Activated CD8-positive, alpha-beta memory T cell treated with anti-CD3 and anti-CD28 coated beads for 48 hours (primary cell): ENCODE data around the gene NEGR1.

Experiments
- DNase-seq, 3 experiments: peaks; one replicate each; pipeline ENCODE4 v3.0.0-alpha.2; 2020; ENCODE audit warnings: low read depth in 2 of 3, low spot score in 2 of 3

Gene NEGR1

GRCh38 chr1:71869326-71869725, 413.0 kb downstream of the NEGR1 start:
- no peak for DNase-seq

DNA sequence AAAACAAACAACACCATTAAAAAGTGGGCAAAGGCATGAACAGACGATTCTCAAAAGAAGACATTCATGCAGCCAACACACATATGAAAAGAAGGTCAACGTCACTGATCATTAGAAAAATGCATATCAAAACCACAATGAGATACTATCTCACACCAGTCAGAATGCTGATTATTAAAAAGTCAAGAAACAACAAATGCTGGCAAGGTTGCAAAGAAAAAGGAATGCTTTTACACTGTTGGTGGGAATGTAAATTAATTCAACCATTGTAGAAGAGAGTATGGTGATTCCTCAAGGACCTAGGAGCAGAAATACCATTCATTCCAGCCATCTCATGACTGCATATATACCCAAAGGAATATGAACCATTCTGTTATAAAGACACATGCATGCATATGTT, 419.6 kb downstream of the NEGR1 start:
- DNase-seq: no peak

DNA sequence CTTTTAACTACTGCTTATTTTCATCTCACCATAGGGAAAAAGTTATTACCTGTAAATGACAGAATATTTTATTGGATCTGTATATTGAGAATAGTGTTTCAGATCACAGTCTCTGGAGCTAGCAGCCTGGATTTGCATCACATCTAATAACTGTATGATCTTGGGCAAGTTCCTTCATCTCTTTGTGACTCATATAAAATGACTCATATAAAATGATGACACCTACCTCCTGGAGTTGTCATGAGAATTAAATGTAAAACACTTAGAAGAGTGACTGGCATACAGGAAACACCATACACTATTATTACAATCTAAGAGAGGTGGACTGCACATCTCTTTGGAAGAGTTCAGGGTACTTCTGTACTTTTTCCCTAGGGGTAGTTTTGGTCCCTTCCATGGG, 421.3 kb downstream of the NEGR1 start:
- no peak for DNase-seq

DNA sequence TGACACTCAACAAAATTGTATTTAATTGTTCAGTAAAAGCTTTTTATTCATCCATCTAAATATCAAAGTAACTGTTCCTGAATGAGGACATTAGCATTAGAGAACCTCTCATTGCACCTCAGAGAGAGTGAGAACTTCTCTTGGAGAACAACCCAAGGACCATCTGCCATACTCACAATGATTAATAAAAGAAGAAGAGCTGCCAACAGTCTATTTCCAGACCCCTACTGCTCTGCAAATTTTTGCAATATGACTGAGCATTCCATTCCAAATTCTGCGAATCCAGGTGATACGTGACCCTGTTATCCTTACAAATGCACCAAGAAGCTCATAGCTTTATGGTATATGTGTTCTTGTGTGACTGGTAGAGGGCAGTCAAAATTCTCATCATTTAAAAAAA, 422.5 kb downstream of the NEGR1 start:
- DNase-seq: no peak

DNA sequence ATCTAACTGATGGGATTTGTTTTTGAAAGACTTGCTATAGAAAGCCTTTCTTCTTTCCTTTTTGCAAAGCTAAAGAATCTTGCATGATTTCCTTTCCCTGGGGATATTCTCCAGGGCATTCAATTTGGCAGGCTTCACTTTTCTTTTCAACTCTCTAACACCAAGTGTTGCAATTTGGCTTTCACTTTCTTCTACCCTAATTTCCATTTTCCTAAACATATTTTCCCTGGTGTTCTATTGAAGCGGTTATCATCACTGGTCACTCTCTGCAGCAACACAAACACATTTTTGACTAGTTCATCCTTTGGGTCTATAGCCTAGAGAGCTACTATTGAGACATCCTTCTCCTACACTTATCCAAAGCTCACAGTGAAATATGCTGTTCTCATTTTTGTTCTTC, 424.5 kb downstream of the NEGR1 start:
- DNase-seq: no peak

- no peak for DNase-seq
Measured at GRCh38 chr1:71853360-71853759, 429.0 kb downstream of the NEGR1 start.

GRCh38 chr1:71850936-71851335, 431.4 kb downstream of the NEGR1 start:
- no peak for DNase-seq

DNA sequence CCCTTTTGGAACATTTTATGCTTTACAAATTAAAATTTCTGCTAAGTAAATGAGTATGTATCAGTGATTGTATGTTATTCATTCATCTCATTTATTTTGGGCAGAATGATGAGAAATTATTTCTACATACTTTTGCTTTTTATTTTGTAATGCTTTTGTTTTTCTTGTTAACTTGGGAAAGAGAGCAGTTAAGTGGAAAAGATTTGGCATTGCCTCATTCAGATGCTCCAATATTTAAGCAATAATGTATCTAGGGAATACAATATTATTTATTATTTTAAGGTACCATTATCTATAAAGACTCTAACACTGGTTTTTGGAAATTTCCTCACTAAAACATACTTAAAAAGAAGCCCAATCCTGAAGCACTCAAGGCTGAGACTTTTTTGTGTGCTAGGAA, 431.8 kb downstream of the NEGR1 start:
- no peak for DNase-seq

- DNase-seq: no peak
Measured at GRCh38 chr1:71843012-71843411, 439.3 kb downstream of the NEGR1 start.

- DNase-seq: no peak
Measured at GRCh38 chr1:71839876-71840275, 442.5 kb downstream of the NEGR1 start.

- DNase-seq: no peak
Measured at GRCh38 chr1:71836904-71837303, 445.4 kb downstream of the NEGR1 start.

GRCh38 chr1:71835442-71835813, 446.9 kb downstream of the NEGR1 start:
- no peak for DNase-seq

DNA sequence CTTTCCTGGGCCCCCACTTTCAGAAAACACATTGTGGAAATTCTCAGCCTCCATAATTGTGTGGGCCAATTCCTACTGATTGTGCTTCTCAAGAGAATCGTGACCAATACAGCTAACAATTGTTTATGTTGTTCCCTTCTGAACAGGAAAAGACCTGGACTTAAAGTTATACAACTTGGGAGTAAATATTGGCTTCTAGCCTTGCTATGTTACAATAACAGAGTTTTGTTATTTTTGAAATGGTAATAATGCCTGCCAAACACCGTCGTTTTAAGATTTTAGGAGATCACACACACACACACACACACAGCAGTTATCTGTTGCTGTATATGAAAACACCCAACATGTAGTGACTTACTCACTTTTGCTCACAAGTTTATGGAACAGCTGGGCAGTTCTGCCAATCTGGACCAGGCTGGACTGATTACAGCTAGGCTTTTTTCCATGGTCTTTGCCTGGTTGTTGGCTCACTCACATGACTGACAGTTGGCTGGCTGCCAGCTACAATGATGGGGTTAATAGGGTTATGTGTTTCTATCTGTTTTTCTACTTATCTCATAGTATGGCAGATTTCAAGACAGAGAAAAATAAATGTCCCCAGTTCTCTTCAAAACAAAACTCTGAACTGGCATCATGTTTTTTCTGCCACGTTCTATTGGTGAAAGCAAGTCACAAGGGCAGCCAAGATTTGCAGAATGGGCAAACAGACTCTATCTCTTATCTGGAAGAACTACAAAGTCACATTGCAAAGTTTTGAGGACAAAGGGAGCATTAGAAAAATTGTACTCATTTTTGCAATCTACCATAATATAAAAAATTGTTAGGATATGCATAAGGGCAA, 447.5 kb downstream of the NEGR1 start:
- DNase-seq: no peak

- no peak for DNase-seq
Measured at GRCh38 chr1:71831646-71832045, 450.7 kb downstream of the NEGR1 start.

DNA sequence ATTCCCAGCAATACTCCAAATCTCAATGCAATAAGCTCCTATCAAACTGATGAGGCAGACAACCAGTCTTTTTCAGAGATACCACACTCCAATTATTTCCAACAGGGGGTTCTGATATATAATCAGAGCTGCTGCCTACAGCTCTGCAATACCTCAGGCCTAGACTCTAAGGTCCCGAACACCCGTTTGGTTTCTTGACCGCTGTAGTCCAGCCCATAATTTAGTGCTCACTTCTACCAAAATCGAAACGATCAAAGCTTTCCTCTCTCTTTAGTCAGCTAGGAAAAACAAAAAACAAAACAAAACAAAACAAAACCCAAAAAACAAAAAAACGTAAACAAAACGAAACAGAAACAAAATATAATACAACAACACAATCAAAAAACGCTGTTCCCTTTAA, 453.0 kb downstream of the NEGR1 start:
- DNase-seq: no peak

DNA sequence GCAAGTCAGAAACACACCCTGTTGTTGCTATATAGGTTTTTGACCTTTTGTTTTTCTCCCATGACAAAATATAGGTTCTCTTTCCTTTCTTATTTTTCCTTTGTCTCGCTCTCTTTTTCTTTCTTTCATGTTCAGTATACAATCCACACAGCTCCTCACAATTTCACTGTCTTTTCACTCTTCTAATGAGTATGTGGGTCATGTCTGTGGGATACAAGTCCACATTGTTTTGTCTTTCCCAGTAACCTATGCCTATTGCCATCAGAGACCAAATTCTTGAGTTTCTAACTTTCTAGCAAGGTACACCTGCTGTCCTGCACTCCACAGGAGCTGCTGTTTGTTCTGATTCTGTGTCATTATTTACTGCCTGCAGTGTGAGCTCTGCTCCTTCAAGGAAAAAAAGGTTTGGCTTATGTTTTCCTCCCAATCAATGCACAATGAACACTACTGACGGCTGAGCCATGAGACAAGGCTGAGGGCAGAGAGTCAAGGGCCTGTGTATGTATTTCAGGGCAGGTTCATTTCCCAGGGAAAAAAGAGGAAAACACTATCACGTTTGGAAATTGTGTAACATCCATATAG, 453.8 kb downstream of the NEGR1 start:
- DNase-seq: no peak

- no peak for DNase-seq
Measured at GRCh38 chr1:71823708-71824305, 458.5 kb downstream of the NEGR1 start.

DNA sequence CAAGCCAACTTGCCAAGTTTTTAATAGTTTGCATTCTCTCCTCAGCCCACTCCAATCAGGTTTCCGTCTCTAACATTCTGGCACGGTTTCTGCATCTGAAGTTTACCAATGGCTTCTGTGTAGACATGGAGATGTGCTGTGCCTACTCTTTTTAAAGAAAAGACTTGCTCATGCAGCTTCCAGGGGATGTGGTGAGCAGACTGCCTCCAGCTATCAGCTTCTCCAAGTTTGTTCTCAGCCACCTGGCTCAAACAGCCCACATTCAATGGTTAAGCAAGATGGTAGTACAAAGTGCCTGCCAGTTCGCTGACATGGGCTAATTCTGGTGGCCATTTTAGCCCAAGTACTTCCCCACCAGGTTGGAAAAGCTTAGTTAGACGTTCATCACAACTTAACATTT, 465.3 kb downstream of the NEGR1 start:
- DNase-seq: no peak

- DNase-seq: no peak
Measured at GRCh38 chr1:71809085-71809484, 473.3 kb downstream of the NEGR1 start.

DNA sequence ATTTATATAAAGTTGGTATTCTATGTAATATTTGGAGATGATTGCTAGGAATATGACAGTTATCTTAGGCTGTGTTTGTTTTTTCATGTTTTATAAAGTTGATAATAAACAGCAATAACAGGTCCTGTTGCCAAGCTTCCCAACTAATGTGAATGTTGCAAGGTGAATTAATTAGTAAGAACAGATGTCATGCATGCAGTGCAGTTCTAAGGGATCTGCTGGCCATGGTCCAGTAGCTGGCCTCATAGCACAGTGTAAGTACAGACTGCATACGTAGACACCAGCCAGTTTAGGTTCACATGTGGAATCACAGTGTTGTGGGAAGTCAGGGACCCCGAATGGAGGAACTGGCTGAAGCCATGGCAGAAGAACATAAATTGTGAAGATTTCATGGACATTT, 478.2 kb downstream of the NEGR1 start:
- DNase-seq: no peak

DNA sequence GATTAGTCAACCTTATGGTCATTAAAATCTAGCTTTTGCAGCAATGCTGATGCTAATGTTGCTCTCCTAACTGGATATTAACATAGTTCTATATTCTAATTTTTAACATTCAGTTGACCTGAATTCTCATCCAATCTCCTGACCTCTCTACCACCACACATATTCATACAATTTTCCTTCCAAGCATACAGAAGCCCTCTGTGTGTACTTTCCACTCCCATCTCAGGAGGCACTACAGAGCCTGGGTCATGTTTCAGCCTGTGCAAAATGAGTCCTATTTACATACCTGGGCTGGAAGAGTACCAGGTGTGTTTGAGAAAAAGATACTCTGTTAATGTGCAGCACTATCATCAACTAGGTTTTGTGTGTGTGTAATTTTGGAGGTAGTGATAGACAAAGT, 486.3 kb downstream of the NEGR1 start:
- no peak for DNase-seq

DNA sequence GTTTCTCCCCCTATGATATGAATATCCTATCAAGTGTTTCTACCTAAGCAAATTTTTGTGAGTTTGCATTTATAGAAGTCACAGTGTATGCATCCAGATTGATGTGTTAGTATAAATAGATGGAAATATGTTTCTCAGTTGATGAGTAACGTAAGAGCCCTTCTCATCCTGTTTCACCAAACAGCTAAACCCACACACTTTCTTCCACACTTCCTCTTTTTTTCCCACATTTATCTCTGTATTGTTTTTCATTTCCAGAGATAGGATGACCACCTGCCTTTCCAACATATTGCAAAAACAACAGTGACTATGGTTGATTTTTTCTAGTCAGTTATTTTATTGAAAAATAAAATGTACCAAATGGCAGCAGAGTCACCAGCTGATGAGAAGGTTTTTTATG, 490.1 kb downstream of the NEGR1 start:
- no peak for DNase-seq

- DNase-seq: no peak
Measured at GRCh38 chr1:71788113-71788512, 494.2 kb downstream of the NEGR1 start.
